GM12891 (cell line): ENCODE measurements around the gene MPZL1.

Experiments
- PAX5 ChIP-seq: IDR thresholded peaks from 2 replicates; pipeline ENCODE4 v1.6.1; 2011; ENCODE audit warnings: low read length, moderate library complexity, mild to moderate bottlenecking; ENCODE audit not compliant: insufficient read depth, severe bottlenecking
- POLR2A ChIP-seq: IDR thresholded peaks from 2 replicates; pipeline ENCODE4 v1.6.1; 2011; ENCODE audit warnings: low read depth, low read length, control low read depth
- POLR2AphosphoS5 ChIP-seq: IDR thresholded peaks from 2 replicates; pipeline ENCODE4 v1.6.1; 2011; ENCODE audit warnings: low read depth, low read length, control low read depth
- SPI1 ChIP-seq: IDR thresholded peaks from 2 replicates; pipeline ENCODE4 v1.6.1; 2011; ENCODE audit warnings: low read depth, low read length, control low read depth
- TAF1 ChIP-seq: IDR thresholded peaks from 2 replicates; pipeline ENCODE4 v1.6.1; 2011; ENCODE audit warnings: low read depth, low read length, control low read depth

GRCh38 chr1:167833904-167834303 lies 112.1 kb downstream of the MPZL1 start:
- TF ChIP-seq POLR2A (no peak), POLR2AphosphoS5 (no peak), TAF1 (no peak), PAX5 (no peak), SPI1 (no peak)
